ENCODE results near the gene FRMD8.
A peak's percentile ranks its signal among the peaks of the same experiment; 100 is the strongest.

DNA sequence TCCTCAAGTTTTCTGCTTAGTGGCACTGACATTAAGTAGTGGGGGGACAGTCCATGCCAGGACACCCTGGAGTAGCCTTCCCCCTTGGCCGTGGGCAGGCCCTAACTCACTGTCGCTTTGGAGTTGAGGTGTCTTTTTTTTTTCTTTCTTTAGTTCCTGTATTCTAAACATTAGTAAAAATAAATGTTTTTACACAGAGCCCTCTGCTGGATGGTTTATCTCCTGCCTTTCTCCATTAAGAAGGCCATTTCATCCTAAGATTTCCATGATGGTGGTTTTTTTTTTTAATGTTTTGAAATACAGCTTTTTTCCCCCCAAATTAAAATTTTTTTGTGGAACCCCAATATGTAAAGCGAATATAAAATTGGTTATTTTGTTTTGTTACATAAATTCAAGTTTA lies 33.7 kb upstream of the FRMD8 start:
- TF ChIP-seq, protein P1, sequence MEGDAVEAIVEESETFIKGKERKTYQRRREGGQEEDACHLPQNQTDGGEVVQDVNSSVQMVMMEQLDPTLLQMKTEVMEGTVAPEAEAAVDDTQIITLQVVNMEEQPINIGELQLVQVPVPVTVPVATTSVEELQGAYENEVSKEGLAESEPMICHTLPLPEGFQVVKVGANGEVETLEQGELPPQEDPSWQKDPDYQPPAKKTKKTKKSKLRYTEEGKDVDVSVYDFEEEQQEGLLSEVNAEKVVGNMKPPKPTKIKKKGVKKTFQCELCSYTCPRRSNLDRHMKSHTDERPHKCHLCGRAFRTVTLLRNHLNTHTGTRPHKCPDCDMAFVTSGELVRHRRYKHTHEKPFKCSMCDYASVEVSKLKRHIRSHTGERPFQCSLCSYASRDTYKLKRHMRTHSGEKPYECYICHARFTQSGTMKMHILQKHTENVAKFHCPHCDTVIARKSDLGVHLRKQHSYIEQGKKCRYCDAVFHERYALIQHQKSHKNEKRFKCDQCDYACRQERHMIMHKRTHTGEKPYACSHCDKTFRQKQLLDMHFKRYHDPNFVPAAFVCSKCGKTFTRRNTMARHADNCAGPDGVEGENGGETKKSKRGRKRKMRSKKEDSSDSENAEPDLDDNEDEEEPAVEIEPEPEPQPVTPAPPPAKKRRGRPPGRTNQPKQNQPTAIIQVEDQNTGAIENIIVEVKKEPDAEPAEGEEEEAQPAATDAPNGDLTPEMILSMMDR (IDR thresholded peaks at IDR 0.05; ENCODE audit: low read depth, low read length, missing input control), result peak; percentile 9
- TF ChIP-seq GABPA (IDR thresholded peaks at IDR 0.05 in 1 of 2, conservative IDR thresholded peaks at IDR 0.05 in 1 of 2) (no peak), JUND (IDR thresholded peaks at IDR 0.05) (no peak), TAF1 (conservative IDR thresholded peaks at IDR 0.05) (no peak), NR2F2 (IDR thresholded peaks at IDR 0.05) (no peak), RAD21 (IDR thresholded peaks at IDR 0.05) (no peak), FOXA2 (IDR thresholded peaks at IDR 0.05) (no peak), SP1 (IDR thresholded peaks at IDR 0.05) (no peak)
- TF ChIP-seq, protein P2, sequence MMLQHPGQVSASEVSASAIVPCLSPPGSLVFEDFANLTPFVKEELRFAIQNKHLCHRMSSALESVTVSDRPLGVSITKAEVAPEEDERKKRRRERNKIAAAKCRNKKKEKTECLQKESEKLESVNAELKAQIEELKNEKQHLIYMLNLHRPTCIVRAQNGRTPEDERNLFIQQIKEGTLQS (IDR thresholded peaks at IDR 0.05), result no peak
- TF ChIP-seq, protein P3, sequence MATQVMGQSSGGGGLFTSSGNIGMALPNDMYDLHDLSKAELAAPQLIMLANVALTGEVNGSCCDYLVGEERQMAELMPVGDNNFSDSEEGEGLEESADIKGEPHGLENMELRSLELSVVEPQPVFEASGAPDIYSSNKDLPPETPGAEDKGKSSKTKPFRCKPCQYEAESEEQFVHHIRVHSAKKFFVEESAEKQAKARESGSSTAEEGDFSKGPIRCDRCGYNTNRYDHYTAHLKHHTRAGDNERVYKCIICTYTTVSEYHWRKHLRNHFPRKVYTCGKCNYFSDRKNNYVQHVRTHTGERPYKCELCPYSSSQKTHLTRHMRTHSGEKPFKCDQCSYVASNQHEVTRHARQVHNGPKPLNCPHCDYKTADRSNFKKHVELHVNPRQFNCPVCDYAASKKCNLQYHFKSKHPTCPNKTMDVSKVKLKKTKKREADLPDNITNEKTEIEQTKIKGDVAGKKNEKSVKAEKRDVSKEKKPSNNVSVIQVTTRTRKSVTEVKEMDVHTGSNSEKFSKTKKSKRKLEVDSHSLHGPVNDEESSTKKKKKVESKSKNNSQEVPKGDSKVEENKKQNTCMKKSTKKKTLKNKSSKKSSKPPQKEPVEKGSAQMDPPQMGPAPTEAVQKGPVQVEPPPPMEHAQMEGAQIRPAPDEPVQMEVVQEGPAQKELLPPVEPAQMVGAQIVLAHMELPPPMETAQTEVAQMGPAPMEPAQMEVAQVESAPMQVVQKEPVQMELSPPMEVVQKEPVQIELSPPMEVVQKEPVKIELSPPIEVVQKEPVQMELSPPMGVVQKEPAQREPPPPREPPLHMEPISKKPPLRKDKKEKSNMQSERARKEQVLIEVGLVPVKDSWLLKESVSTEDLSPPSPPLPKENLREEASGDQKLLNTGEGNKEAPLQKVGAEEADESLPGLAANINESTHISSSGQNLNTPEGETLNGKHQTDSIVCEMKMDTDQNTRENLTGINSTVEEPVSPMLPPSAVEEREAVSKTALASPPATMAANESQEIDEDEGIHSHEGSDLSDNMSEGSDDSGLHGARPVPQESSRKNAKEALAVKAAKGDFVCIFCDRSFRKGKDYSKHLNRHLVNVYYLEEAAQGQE (IDR thresholded peaks at IDR 0.05), result no peak
- TF ChIP-seq, protein P4, sequence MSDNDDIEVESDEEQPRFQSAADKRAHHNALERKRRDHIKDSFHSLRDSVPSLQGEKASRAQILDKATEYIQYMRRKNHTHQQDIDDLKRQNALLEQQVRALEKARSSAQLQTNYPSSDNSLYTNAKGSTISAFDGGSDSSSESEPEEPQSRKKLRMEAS (IDR thresholded peaks at IDR 0.05), result no peak
- TF ChIP-seq, protein P5, sequence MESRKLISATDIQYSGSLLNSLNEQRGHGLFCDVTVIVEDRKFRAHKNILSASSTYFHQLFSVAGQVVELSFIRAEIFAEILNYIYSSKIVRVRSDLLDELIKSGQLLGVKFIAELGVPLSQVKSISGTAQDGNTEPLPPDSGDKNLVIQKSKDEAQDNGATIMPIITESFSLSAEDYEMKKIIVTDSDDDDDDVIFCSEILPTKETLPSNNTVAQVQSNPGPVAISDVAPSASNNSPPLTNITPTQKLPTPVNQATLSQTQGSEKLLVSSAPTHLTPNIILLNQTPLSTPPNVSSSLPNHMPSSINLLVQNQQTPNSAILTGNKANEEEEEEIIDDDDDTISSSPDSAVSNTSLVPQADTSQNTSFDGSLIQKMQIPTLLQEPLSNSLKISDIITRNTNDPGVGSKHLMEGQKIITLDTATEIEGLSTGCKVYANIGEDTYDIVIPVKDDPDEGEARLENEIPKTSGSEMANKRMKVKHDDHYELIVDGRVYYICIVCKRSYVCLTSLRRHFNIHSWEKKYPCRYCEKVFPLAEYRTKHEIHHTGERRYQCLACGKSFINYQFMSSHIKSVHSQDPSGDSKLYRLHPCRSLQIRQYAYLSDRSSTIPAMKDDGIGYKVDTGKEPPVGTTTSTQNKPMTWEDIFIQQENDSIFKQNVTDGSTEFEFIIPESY (IDR thresholded peaks at IDR 0.05), result no peak
